Limb (tissue), 2 donors: Measurements from ENCODE around the gene CLRN1.
"Not testable (repeated sequence)": the region's sequence is repeated elsewhere in the genome, so short reads cannot be mapped to it uniquely, and the experiment has no call there.

ENCODE experiments used
- DNase-seq, 2 donors: peaks; one replicate each; pipeline ENCODE4 v3.0.0-alpha.2; 2016; ENCODE audit errors: extremely low spot score in 2 of 2

Gene CLRN1

GRCh38 chr3:150972366-150973071 is at the start of gene CLRN1:
Gene CLRN1, minus strand, starts transcription at chr3:150972727. Its CDS starts 19 bp downstream, at chr3:150972708.
- DNase-seq, result no peak

DNA sequence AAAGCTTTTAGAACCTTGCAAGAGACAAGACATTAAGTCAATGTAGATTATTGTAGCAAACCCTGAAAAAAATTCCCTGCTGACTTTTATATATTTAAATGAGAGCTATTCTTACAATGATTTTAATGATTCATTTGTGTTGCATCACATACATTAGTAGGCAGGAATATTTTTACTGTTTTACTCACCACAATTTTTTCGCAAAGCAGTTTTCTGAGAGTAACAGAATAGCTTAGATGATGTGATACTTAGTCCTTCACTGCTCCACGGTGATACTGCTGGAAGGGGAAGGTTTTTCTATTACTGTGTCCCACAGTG is 43.9 kb upstream of the CLRN1 start:
- DNase-seq, result no peak

GRCh38 chr3:151015767-151016477 is 43.4 kb upstream of the CLRN1 start:
- DNase-seq, result no peak

GRCh38 chr3:151015181-151015580 is 42.7 kb upstream of the CLRN1 start:
- no peak for DNase-seq

DNA sequence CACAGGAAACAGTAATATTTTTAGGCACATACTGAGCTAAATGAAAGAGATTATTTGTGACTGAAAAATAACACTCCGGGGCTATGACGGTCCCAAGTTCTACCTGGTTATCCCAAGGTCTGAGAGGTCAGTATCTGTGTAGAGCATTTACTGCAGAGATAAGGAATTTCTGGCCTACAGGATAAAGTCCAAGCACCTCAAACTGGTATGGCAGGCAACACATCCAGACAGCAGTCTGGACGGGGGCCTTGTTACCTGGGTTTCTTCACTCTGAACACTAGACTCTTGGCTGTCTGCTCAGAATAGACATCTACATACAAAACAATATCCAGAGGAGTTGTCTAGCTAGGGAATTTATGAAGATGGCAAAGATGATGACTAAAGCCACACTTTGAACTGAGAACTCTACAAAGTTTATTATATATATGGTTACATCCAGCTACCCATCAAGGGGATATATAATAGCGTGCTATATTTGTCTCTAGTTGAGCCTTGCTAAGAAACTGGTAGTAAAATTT is 42.0 kb upstream of the CLRN1 start:
- no peak for DNase-seq

DNA sequence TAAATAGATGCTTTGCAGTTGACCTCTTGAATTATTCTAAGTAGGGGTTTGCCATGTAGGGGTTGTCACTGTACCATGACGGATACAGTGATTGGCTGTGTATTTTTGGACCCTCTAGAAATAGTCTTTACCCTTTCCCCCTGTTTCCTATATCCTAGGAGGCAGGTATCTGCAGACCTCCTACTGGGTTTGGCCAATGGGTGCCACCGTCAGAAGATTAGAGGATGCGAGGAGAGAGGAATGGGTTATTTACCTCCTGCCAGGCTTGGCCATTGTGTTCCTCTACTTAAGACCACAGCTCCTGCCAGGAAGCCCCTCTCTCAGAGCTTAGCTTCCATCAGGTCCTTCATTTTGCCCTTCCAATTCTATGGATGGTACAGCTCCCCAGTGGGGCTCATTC is 40.2 kb upstream of the CLRN1 start:
- no peak for DNase-seq

GRCh38 chr3:151011427-151011826 is 38.9 kb upstream of the CLRN1 start:
- no peak for DNase-seq

DNA sequence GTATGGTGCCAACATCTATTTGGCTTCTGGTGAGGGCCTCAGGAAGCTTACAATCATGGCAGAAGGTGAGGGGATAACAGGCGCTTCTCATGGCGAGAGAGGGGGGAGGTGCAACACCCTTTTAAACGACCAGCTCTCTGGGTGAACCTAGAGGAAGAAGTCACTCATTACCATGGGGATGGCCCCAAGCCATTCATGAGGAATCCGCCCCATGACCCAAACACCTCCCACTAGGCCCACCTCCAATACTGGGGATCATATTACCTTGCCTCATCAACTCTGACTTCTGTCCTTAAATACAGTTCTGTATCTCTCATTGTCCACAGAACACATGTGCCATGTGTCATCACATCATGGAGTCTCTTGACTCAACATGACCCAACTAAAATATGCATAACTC is 37.5 kb upstream of the CLRN1 start:
- DNase-seq, result no peak

GRCh38 chr3:151009430-151009829 is 36.9 kb upstream of the CLRN1 start:
- no peak for DNase-seq

GRCh38 chr3:151008699-151009098 is 36.2 kb upstream of the CLRN1 start:
- DNase-seq, result peak in 1 of 2 donors; percentile 40

GRCh38 chr3:151003768-151004134 is 31.2 kb upstream of the CLRN1 start:
- DNase-seq, result no peak

DNA sequence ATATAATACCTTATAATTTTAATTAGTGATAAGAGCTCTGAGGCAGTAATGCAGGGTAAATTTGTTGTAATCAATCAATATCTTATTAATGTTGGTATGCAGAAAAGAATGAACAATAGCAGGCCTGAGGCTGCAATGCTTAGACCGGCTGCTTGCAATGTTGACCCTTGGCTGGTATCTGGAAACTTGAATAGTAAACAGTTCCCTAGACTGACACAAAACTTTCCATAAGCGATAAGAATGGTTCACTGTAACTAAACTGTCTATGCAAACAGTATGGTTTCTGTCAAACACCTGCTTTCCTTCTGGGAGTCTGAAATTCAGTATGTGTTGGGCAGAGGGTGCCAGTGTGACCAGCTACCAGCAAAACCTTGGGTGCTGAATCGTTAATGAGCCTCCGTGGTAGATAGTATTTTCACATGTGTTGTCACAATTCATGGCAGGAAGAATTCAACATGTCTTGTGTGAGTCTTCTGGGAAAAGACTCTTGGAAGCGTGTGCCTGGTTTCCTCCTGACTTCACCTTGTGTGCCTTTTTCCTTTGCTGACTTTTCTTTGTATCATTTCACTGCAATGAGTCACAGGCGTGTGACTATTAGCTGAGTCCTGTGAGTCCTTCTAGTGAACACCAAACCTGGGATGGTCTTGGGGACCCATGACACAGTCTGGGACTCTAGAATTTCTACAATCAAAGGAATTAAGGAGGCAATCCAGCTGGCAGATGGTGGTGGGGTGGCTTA is 30.7 kb upstream of the CLRN1 start:
- DNase-seq, result no peak

DNA sequence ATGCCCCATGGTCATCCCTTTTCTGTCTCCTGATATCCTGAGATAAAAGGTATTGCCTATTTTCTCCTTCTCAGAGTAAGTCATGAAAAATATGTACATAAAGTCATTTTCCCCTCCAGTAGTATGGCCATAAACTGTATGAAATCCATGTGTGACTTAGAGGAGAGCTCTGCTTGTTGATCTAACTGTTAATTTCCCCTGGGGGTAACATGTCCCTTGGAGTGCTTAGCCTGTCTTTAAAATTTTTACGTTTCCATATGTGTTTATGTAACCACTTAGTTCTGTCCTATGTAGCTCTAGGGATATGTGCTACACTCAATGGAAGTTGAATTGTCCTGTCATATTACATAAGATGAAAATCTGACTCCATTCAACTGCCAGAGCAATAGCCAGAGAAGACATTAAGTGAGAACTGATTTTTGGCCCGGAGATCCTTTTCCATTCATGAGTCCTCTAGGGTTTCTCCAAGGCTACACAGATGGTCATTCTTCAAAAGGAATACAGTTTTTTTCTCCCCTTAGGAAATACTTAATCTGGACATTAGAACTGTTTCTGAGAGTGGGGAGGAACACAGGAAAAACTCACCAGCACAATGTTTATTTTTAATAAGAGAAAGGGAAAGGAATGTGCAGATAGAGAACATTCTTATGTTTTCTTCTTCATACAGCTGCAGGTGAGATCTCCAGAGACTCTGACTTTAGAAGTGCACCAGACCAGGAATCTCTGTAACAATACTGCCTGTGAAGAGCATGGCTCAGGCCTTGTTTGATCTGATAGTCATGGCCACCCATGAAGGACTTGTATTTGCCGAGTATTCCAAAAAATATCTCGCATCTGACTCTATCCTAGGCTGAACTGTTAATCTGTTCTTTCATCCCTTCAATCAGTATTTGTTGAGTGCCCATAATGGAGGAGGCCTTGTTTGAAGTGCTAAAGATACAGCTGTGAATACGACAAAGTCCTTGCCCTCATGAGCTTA is 29.8 kb upstream of the CLRN1 start:
- peak in 1 of 2 donors; percentile 20 for DNase-seq

- no peak for DNase-seq
Measured at GRCh38 chr3:150998996-150999395, 26.5 kb upstream of the CLRN1 start.

DNA sequence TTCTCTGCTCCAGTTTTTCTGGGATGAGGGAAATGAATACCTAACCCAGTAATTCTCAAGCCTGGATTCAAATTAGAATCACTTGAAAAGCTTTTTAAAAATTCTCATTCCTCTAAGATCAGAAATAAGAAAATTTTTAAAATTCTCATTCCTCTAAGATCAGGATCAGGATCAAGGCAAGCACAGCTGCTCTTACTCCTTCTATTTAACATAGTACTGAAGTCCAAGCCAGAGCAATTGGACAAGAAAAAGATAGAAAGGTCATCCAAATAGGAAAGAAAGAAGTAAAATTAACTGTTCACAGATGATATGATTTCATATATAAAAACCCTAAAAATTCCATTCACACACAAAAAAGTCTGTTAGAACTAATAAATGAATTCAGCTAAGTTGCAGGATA is 24.2 kb upstream of the CLRN1 start:
- no peak for DNase-seq

GRCh38 chr3:150995510-150995909 is 23.0 kb upstream of the CLRN1 start:
- DNase-seq, result no peak

GRCh38 chr3:150989208-150989607 is 16.7 kb upstream of the CLRN1 start:
- DNase-seq, result no peak

DNA sequence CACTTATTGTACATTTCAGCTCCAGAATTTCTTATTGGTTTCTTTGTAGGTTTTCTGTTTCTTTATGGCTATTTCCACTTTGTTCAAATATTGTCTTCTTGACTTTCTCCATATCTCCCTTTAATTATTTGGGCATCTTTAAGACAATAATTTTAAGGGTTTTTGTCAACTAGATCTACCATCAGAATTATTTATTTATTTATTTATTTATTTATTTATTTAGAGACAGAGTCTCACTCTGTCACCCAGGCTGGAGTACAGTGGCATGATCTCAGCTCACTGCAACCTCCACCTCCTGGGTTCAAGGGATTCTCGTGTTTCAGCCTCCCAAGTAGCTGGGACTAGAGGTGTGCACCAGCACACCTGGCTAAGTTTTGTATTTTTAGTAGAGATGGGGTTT is 15.9 kb upstream of the CLRN1 start:
- DNase-seq, result not testable (repeated sequence)

- DNase-seq, result no peak
Measured at GRCh38 chr3:150985711-150986110, 13.2 kb upstream of the CLRN1 start.

DNA sequence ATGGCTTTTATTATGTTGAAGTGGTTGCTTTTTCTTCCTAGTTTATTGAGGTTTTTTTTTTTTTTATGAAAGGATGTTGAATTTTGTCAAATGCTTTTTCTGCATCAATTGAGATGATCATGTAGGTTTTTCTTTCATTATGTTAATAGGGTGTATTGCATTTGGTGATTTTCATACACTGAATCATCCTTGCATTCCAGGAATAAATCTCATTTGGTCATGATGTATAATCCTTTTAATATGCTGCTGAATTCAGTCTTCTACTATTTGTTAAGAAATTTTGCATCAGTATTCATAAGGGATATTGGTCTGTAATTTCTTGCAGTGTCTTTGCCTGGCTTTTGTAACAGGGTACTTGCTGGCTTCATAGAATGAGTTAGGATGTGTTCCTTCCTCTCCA is 11.5 kb upstream of the CLRN1 start:
- no peak for DNase-seq

- DNase-seq, result no peak
Measured at GRCh38 chr3:150978566-150979148, 6.1 kb upstream of the CLRN1 start.
